Measurements from ENCODE around the gene SPHK2.

GRCh38 chr19:48606463-48607358 lies 12.6 kb upstream of the SPHK2 start, which contains the start of gene SPACA4:
- no peak for TF ChIP-seq CTCF (IDR thresholded peaks at IDR 0.05; ENCODE audit: insufficient read depth, low read length)
- TF ChIP-seq REST (IDR thresholded peaks at IDR 0.05; ENCODE audit: insufficient replicate concordance, low read depth) = no peak
